ENCODE results near the gene TTLL4.

Gene TTLL4

DNA sequence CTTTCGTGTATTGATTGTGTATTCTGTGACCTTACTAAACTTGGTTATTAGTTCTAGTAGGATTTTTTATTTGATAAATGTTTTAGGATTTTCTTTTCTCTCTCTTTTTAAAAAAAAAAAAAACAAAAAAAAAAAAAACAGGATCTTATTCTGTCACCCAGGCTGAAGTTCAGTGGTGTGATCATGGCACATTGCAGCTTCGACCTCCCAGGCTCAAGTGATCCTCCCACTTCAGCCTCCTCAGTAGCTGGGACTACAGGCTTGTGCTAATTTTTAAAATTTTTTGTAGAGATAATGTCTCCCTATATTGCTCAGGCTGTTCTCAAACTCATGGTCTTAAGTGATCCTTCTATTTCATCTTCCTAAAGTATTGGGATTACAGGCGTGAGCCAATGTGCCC, 19.0 kb downstream of the TTLL4 start:
- no peaks in the 10 kb centered on the region for H3K27me3 ChIP-seq (ENCODE audit: insufficient read depth, low read depth, severe bottlenecking)
- H3K36me3 ChIP-seq, result peaks cover 29% of the 10 kb centered on the region
- no peak overlapping the region for H3K4me3 ChIP-seq (ENCODE audit: low read depth, low read length)
- TF ChIP-seq, protein P1, sequence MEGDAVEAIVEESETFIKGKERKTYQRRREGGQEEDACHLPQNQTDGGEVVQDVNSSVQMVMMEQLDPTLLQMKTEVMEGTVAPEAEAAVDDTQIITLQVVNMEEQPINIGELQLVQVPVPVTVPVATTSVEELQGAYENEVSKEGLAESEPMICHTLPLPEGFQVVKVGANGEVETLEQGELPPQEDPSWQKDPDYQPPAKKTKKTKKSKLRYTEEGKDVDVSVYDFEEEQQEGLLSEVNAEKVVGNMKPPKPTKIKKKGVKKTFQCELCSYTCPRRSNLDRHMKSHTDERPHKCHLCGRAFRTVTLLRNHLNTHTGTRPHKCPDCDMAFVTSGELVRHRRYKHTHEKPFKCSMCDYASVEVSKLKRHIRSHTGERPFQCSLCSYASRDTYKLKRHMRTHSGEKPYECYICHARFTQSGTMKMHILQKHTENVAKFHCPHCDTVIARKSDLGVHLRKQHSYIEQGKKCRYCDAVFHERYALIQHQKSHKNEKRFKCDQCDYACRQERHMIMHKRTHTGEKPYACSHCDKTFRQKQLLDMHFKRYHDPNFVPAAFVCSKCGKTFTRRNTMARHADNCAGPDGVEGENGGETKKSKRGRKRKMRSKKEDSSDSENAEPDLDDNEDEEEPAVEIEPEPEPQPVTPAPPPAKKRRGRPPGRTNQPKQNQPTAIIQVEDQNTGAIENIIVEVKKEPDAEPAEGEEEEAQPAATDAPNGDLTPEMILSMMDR (IDR thresholded peaks at IDR 0.05; ENCODE audit: low read depth, low read length), result no peak
- H3K9me3 ChIP-seq (ENCODE audit: severe bottlenecking), result peaks cover 4% of the 10 kb centered on the region
- H3K27ac ChIP-seq, result no peak overlapping the region
- no peak for DNase-seq

DNA sequence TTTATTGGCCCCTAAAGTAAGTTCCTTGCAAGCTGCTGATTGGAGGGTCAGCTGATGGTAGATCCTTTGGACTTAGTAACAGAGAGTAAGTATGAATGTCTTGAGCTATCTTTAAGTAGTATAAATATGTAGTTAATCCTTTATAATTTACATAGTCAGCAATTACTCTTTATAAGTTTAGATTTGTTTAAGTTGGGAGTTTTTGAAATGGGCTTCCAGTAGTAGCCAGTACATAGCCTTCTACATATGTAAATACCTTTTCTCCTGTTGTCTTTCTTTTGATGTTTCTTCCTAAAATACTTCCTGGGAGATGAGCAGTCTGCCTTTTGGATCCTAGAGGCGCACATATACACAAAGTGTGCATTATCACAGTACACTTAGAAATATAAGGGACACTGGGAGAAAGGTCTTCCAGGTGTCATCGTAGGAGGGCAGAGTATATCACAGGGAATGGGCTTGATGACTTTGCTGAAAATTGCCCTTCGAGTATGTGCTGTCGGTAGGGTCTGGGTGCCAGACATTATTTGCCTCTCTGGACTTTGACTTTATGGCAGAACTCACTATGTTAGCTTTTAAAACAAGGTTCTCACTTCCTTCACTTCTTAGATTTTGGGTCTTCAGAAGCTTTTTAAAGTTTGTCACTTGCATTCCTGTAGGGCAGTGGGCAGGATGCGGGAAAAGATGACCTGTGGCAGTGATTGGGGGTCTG, 21.6 kb downstream of the TTLL4 start:
- TF ChIP-seq, protein P1 (IDR thresholded peaks at IDR 0.05; ENCODE audit: low read depth, low read length), result no peak
- H3K9me3 ChIP-seq (ENCODE audit: severe bottlenecking), result no peaks in the 10 kb centered on the region
- H3K27ac ChIP-seq, result no peak overlapping the region
- no peaks in the 10 kb centered on the region for H3K27me3 ChIP-seq (ENCODE audit: insufficient read depth, low read depth, severe bottlenecking)
- peaks cover 28% of the 10 kb centered on the region for H3K36me3 ChIP-seq
- H3K4me3 ChIP-seq (ENCODE audit: low read depth, low read length), result no peak overlapping the region
- DNase-seq, result no peak

DNA sequence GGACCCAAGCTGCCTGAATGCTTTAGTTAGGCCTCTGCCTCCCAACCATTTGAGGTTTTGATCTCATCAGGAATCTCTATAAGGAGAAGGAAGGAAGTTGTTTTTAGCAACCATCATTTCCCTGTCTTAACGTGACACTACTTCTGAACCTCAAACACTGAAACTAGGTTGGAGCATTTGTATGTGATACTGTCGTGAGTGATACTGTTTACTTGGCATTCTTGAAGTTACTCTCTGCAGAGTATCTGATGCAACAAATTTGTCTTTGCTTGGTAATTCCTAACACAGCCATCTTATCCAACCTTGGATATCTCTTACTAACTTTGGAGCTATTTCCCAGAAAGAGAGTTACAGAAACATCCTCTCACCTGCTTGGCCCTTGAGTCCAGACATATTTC, 22.1 kb downstream of the TTLL4 start:
- Histone ChIP-seq H3K36me3 (peaks cover 26% of the 10 kb centered on the region), H3K27ac (no peak overlapping the region), H3K27me3 (ENCODE audit: insufficient read depth, low read depth, severe bottlenecking) (no peaks in the 10 kb centered on the region), H3K9me3 (ENCODE audit: severe bottlenecking) (no peaks in the 10 kb centered on the region), H3K4me3 (ENCODE audit: low read depth, low read length) (no peak overlapping the region)
- DNase-seq, result no peak
- TF ChIP-seq, protein P1 (IDR thresholded peaks at IDR 0.05; ENCODE audit: low read depth, low read length), result no peak

DNA sequence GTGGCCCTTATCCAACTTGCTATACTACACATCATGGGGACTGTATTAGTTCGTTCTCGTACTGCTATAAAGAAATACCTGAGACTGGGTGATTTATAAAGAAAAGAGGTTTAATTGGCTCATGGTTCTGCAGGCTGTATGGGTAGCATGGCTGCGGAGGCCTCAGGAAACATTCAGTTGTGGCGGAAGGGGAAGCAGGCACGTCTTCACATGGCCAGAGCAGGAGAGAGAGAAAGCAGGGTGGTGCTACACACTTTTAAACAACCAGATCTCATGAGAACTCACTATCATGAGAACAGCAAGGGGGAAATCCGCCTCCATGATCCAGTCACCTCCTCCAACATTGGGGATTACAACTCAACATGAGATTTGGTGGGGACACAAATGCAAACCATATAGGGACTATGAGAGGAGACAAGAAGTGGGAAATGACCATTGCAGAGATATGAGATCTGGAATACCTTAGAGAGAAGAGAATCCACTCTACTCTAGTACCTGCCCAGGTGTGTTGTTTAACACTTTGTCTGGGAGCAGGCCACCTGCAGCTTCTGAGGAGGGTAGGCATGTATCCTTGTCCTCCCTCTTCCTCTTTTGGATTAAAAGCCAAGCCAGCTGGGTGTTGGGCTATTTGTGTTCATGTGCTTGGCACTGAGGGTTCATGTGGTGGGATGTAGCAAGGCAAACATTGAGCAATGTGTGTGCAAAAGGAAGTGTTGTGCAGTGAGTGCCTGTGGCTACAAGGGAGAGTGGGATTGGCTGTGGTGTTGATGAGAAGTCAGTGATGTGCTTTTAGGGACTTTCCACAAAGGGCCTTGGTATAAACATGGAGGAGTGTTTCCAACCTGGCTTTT, 22.8 kb downstream of the TTLL4 start:
- peaks cover 30% of the 10 kb centered on the region for H3K36me3 ChIP-seq
- H3K27me3 ChIP-seq (ENCODE audit: insufficient read depth, low read depth, severe bottlenecking), result no peaks in the 10 kb centered on the region
- H3K4me3 ChIP-seq (ENCODE audit: low read depth, low read length), result no peak overlapping the region
- TF ChIP-seq, protein P1 (IDR thresholded peaks at IDR 0.05; ENCODE audit: low read depth, low read length), result no peak
- no peak overlapping the region for H3K27ac ChIP-seq
- no peak for DNase-seq
- no peaks in the 10 kb centered on the region for H3K9me3 ChIP-seq (ENCODE audit: severe bottlenecking)

DNA sequence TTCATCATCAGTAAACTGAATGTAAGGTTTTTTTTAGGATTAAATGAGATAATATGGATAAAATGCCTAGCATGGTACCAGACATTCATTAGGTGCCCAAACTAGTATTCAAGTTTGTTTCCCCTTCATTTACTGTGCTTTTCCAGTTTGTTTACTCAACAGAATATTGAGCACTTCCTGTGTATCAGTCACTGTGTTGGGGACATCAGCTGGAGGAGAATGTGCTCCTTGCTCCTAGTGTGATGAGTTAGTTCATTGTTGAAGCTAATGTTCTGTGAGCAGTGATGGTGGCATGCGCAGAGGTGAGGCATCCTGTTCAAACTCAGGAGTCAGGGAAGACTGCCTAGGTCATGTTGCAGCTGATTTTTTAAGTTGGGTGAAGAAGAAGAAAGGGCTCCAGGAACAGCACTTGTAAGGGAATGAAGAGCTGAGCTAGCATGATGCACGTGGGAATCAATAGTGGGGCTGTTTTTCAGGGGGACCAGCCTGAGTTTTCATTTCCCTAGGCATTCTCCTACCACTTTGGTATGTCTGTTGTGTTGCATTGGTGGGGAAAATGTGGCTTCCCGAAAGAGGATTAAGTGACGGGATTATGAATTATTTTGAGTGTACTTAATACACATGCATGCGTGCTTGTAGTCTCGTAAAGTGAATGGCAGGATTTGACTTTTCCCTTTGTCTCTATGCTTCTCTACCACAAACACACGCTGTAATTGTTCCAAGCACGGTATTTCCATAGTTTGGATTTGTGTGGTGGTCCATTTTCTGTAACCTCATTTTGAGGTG, 23.7 kb downstream of the TTLL4 start:
- no peak overlapping the region for H3K4me3 ChIP-seq (ENCODE audit: low read depth, low read length)
- no peaks in the 10 kb centered on the region for H3K9me3 ChIP-seq (ENCODE audit: severe bottlenecking)
- H3K36me3 ChIP-seq, result peaks cover 33% of the 10 kb centered on the region
- no peaks in the 10 kb centered on the region for H3K27me3 ChIP-seq (ENCODE audit: insufficient read depth, low read depth, severe bottlenecking)
- TF ChIP-seq, protein P1 (IDR thresholded peaks at IDR 0.05; ENCODE audit: low read depth, low read length), result no peak
- no peak for DNase-seq
- H3K27ac ChIP-seq, result no peak overlapping the region

Measured in WERI-Rb-1 (cell line).